Mesenchymal stem cell (in vitro differentiated cells and primary cell): ENCODE results near the gene FADS1.

Experiments used
- DNase-seq: peaks from one replicate; pipeline ENCODE4 v3.0.0-alpha.2; 2013
- H2AFZ ChIP-seq: one replicate; pipeline ENCODE4 v1.6.1; 2013; ENCODE audit warnings: low read depth, mild to moderate bottlenecking, control low read depth, inconsistent platforms, low read length, moderate library complexity
- H2AK5ac ChIP-seq: 2 replicates; pipeline ENCODE4 v1.6.1; 2013; ENCODE audit warnings: low read length, moderate library complexity, mild to moderate bottlenecking, inconsistent platforms; ENCODE audit not compliant: severe bottlenecking
- H2BK120ac ChIP-seq: one replicate; pipeline ENCODE4 v1.6.1; 2013; ENCODE audit warnings: low read depth, mild to moderate bottlenecking, inconsistent platforms, low read length, moderate library complexity
- H2BK12ac ChIP-seq, 2 experiments: one replicate each; pipeline ENCODE4 v1.6.1; 2013; ENCODE audit warnings: inconsistent platforms in 2 of 2, low read length in 2 of 2, mild to moderate bottlenecking in 2 of 2, moderate library complexity in 2 of 2, control low read depth in 1 of 2
- H2BK15ac ChIP-seq: one replicate; pipeline ENCODE4 v1.6.1; 2013; ENCODE audit warnings: mild to moderate bottlenecking, low read depth, inconsistent platforms; ENCODE audit not compliant: poor library complexity, severe bottlenecking
- H2BK5ac ChIP-seq: 2 replicates; pipeline ENCODE4 v1.6.1; 2013; ENCODE audit warnings: low read depth, mild to moderate bottlenecking, low read length, control low read depth, inconsistent platforms; ENCODE audit not compliant: poor library complexity, severe bottlenecking
- H3K14ac ChIP-seq, 2 experiments: one replicate each; pipeline ENCODE4 v1.6.1; 2013; ENCODE audit warnings: inconsistent platforms in 2 of 2, low read length in 2 of 2, control low read depth in 1 of 2, mild to moderate bottlenecking in 1 of 2, moderate library complexity in 1 of 2
- H3K18ac ChIP-seq, 2 experiments: one replicate each; pipeline ENCODE4 v1.6.1; 2013; ENCODE audit warnings: inconsistent platforms in 2 of 2, low read length in 2 of 2, control low read depth in 1 of 2, low read depth in 1 of 2, mild to moderate bottlenecking in 1 of 2
- H3K23ac ChIP-seq, 2 experiments: one replicate each; pipeline ENCODE4 v1.6.1; 2013; ENCODE audit warnings: inconsistent platforms in 2 of 2, low read length in 2 of 2, mild to moderate bottlenecking in 2 of 2, moderate library complexity in 2 of 2, control low read depth in 1 of 2
- H3K27ac ChIP-seq: 2 replicates; pipeline ENCODE4 v1.5.1; 2013; ENCODE audit warnings: mild to moderate bottlenecking, moderate library complexity, low read length, control low read depth, inconsistent platforms; ENCODE audit not compliant: poor library complexity, severe bottlenecking
- H3K27me3 ChIP-seq, 2 experiments: 2 replicates each; pipeline versions ENCODE4 v1.6.1 to v1.7.0; 2013; ENCODE audit warnings: low read length in 2 of 2, mild to moderate bottlenecking in 2 of 2, moderate library complexity in 2 of 2, control low read depth in 1 of 2, inconsistent platforms in 1 of 2; ENCODE audit not compliant: control insufficient read depth in 1 of 2, insufficient read depth in 1 of 2
- H3K36me3 ChIP-seq, 2 experiments: 2 replicates each; pipeline versions ENCODE4 v1.6.1 to v1.7.0; 2013; ENCODE audit warnings: low read length in 2 of 2, control low read depth in 1 of 2, inconsistent platforms in 1 of 2, low read depth in 1 of 2, mild to moderate bottlenecking in 1 of 2; ENCODE audit not compliant: insufficient read depth in 2 of 2, control insufficient read depth in 1 of 2
- H3K4ac ChIP-seq, 2 experiments: one replicate each; pipeline ENCODE4 v1.6.1; 2013; ENCODE audit warnings: inconsistent platforms in 2 of 2, low read length in 2 of 2, mild to moderate bottlenecking in 2 of 2, moderate library complexity in 2 of 2, control low read depth in 1 of 2, low read depth in 1 of 2
- H3K4me1 ChIP-seq: 2 replicates; pipeline ENCODE4 v1.6.1; 2013; ENCODE audit warnings: low read depth, low read length, control low read depth; ENCODE audit not compliant: control insufficient read depth, insufficient read depth
- H3K4me2 ChIP-seq: 2 replicates; pipeline ENCODE4 v1.6.1; 2013; ENCODE audit warnings: low read length, mild to moderate bottlenecking, inconsistent platforms; ENCODE audit not compliant: poor library complexity, severe bottlenecking
- H3K4me3 ChIP-seq, 2 experiments: 2 replicates each; pipeline versions ENCODE4 v1.5.1 to v1.7.0; 2013; ENCODE audit warnings: low read length in 2 of 2, mild to moderate bottlenecking in 2 of 2, control low read depth in 1 of 2, low read depth in 1 of 2; ENCODE audit not compliant: insufficient read depth in 1 of 2
- H3K79me1 ChIP-seq: replicated peaks from 2 replicates; pipeline ENCODE4 v1.6.1; 2013; ENCODE audit warnings: mild to moderate bottlenecking, control low read depth, low read length, inconsistent platforms; ENCODE audit not compliant: poor library complexity, severe bottlenecking
- H3K9ac ChIP-seq: 2 replicates; pipeline ENCODE4 v1.7.0; 2013; ENCODE audit warnings: mild to moderate bottlenecking, low read length, moderate library complexity
- H3K9me3 ChIP-seq: 2 replicates; pipeline ENCODE4 v1.7.0; 2013; ENCODE audit warnings: mild to moderate bottlenecking, low read length; ENCODE audit not compliant: control insufficient read depth
- H4K8ac ChIP-seq: one replicate; pipeline ENCODE4 v1.6.1; 2013; ENCODE audit warnings: inconsistent platforms, mild to moderate bottlenecking, low read length, moderate library complexity
- H4K91ac ChIP-seq: one replicate; pipeline ENCODE4 v1.6.1; 2013; ENCODE audit warnings: mild to moderate bottlenecking, low read length, inconsistent platforms
- WGBS: methylation state at CpG from one replicate; pipeline ENCODE4 v1.1.7; 2013; ENCODE audit warnings: mixed read lengths; 5-methylcytosine and 5-hydroxymethylcytosine counted together

Gene FADS1

DNA sequence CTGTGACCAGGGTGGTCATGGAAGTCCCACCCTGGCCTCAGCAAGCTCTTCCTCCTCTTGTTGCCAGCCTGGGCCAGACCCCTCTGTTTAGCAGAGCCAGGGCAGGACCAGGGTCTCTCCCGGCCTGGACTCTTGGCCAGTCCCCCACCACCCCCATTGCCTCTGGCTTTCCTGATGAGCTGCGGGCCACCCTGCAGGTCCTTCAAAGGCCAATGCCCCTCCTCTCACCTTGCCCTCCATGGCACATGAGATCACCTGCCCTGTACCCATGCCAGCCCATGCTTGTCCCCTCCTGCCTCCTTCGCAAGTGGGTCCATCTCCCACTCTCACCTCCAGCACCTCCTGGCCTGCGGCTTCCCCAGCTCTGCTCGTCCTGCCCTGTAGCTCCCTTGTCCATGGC lies 21.7 kb upstream of the FADS1 start:
- Histone ChIP-seq H3K9me3 (peaks cover 2% of the 10 kb centered on the region), H3K14ac (no peak overlapping the region), H2BK15ac (no peak overlapping the region), H3K4ac (no peak overlapping the region), H3K79me1 (peaks cover 38% of the 10 kb centered on the region), H4K8ac (peak overlapping the region; percentile 12), H3K18ac (peak overlapping the region in 1 of 2 experiments; percentile 8), H2BK120ac (no peak overlapping the region), H4K91ac (no peak overlapping the region), H3K23ac (no peak overlapping the region), H2BK12ac (peak overlapping the region in 1 of 2 experiments; percentile 24), H2AFZ (no peak overlapping the region), H3K36me3 (peaks cover 61% of the 10 kb centered on the region in 2 experiments), H3K27ac (no peak overlapping the region), H3K27me3 (no peaks in the 10 kb centered on the region), H3K9ac (no peak overlapping the region), H2BK5ac (no peak overlapping the region), H2AK5ac (no peak overlapping the region), H3K4me3 (no peak overlapping the region), H3K4me1 (peaks cover 15% of the 10 kb centered on the region), H3K4me2 (no peak overlapping the region)
- 97% methylated on average over 5 of the region's 5 CpGs for WGBS
- no peak for DNase-seq

DNA sequence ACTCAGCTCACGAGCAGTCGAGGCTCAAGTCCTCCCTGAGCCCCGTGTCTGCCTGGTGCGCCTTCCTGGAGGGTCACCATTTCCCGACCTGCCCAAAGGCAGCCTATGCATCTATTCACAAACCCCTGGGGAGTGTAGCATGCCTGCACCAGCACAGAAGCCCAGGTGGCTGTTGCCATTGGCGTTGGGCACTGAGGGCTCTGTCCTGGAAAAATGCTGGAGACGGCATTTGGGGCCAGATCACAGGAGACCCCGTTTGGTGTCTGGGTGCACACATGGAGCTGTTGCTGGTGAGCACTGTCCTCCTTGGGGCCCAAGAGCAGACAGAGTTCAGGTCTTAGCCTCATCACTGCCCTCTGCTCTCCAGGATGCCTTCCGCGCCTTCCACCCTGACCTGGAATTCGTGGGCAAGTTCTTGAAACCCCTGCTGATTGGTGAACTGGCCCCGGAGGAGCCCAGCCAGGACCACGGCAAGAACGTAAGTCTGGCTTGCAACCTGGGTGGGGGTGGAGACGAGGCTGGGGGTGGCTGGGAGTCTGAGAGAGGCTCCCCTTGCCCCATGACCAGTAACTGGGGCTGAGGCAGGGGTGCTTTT lies 20.7 kb upstream of the FADS1 start:
- H3K9ac ChIP-seq = no peak overlapping the region
- H3K79me1 ChIP-seq = peaks cover 38% of the 10 kb centered on the region
- peaks cover 55 to 59% of the 10 kb centered on the region in 2 experiments for H3K36me3 ChIP-seq

GRCh38 chr11:61836193-61836592 lies 19.4 kb upstream of the FADS1 start:
- no peak overlapping the region for H3K27ac ChIP-seq
- H4K91ac ChIP-seq = no peak overlapping the region
- no peak overlapping the region for H3K4ac ChIP-seq
- DNase-seq = no peak
- WGBS = 98% methylated on average over 8 of the region's 8 CpGs
- H2AK5ac ChIP-seq = no peak overlapping the region
- no peak overlapping the region for H2BK15ac ChIP-seq
- no peak overlapping the region for H3K18ac ChIP-seq
- no peak overlapping the region for H3K14ac ChIP-seq
- no peak overlapping the region for H3K4me3 ChIP-seq
- H2AFZ ChIP-seq = no peak overlapping the region
- no peak overlapping the region for H2BK120ac ChIP-seq
- H3K4me2 ChIP-seq = no peak overlapping the region
- H3K4me1 ChIP-seq = peaks cover 24% of the 10 kb centered on the region
- peaks cover 47 to 58% of the 10 kb centered on the region in 2 experiments for H3K36me3 ChIP-seq
- H2BK5ac ChIP-seq = no peak overlapping the region
- H3K9ac ChIP-seq = peak overlapping the region; percentile 8
- no peaks in the 10 kb centered on the region for H3K27me3 ChIP-seq
- no peak overlapping the region for H2BK12ac ChIP-seq
- H3K23ac ChIP-seq = no peak overlapping the region
- H3K79me1 ChIP-seq = peaks cover 32% of the 10 kb centered on the region
- no peak overlapping the region for H4K8ac ChIP-seq
- H3K9me3 ChIP-seq = peaks cover 2% of the 10 kb centered on the region

More for the DNA sequence above, 20.7 kb upstream of the FADS1 start:
- 94% methylated on average over 15 of the region's 15 CpGs for WGBS
- Histone ChIP-seq H2AK5ac (no peak overlapping the region), H3K27ac (no peak overlapping the region), H3K9me3 (peaks cover 2% of the 10 kb centered on the region), H3K4me3 (no peak overlapping the region), H3K4me1 (peaks cover 18% of the 10 kb centered on the region), H3K23ac (no peak overlapping the region), H2BK120ac (no peak overlapping the region), H3K18ac (no peak overlapping the region), H3K4me2 (no peak overlapping the region), H2BK12ac (peak overlapping the region; percentile 4 to 47), H2BK15ac (peak overlapping the region; percentile 8), H3K27me3 (no peaks in the 10 kb centered on the region), H4K91ac (peak overlapping the region; percentile 15), H3K4ac (no peak overlapping the region), H4K8ac (peak overlapping the region; percentile 53), H3K14ac (peak overlapping the region in 1 of 2 experiments; percentile 26), H2AFZ (no peak overlapping the region), H2BK5ac (no peak overlapping the region)
- no peak for DNase-seq

DNA sequence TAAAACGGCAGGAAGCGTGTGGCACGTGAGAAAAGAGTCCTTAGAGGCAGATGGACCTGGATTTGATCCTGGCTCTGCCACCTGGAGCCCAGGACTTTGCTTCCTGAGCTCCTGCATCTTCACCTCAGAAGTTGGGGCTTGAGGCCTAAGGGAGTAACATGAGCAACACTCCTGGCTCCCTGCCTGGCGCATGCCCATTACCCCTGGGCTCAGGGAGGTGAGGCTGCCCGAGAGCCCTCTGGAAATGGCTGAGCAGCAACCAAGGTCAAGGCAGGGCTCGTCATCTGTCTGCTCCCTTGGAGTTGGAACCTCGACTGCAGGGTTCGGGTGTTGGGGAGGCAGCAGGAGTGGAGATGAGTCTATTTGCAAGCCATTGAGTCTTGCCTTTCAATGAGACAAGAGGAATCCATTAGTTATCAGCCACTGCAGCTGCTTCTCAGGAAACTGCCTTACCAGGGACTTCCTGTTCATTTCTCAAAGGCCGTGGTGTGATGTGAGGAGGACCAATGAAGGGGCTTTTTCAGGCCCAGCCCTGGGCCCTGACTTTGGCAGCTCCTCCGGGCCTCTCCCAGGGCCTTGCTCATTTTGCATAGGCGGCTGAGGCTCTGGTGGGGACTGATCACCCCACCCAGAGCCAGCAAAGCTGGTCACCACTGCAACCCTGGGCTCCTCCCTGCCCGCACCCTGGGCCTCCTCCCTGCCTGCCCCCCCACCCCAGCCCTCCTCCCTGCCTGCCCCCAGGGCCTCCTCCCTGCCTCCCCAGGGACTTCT lies 17.7 kb upstream of the FADS1 start:
- WGBS = 41% methylated on average over 12 of the region's 12 CpGs
- H3K27me3 ChIP-seq = no peaks in the 10 kb centered on the region
- peak overlapping the region; percentile 71 for H3K9ac ChIP-seq
- peak overlapping the region; percentile 3 for H3K27ac ChIP-seq
- no peak overlapping the region for H2AFZ ChIP-seq
- H2BK120ac ChIP-seq = peak overlapping the region; percentile 89
- H2BK12ac ChIP-seq = peak overlapping the region; percentile 7 to 90
- peaks cover 32% of the 10 kb centered on the region for H3K79me1 ChIP-seq
- H4K91ac ChIP-seq = peak overlapping the region; percentile 44
- H3K23ac ChIP-seq = peak overlapping the region in 1 of 2 experiments; percentile 11
- no peaks in the 10 kb centered on the region for H3K9me3 ChIP-seq
- H3K4me3 ChIP-seq = no peak overlapping the region
- H3K14ac ChIP-seq = peak overlapping the region in 1 of 2 experiments; percentile 68
- peak overlapping the region; percentile 62 to 87 for H3K4ac ChIP-seq
- peak overlapping the region; percentile 58 for H2BK15ac ChIP-seq
- DNase-seq = peak; percentile 93
- H3K36me3 ChIP-seq = peaks cover 30 to 47% of the 10 kb centered on the region in 2 experiments
- H3K4me2 ChIP-seq = no peak overlapping the region
- H2AK5ac ChIP-seq = no peak overlapping the region
- H3K4me1 ChIP-seq = peaks cover 31% of the 10 kb centered on the region
- no peak overlapping the region for H2BK5ac ChIP-seq
- H4K8ac ChIP-seq = peak overlapping the region; percentile 88
- H3K18ac ChIP-seq = peak overlapping the region; percentile 33 to 97
